MM.1S (cell line): ENCODE data around the gene ENOX2.

ENCODE experiments used
- DNase-seq: peaks from one replicate; pipeline ENCODE4 v3.0.0-alpha.2; 2015
- H2AFZ ChIP-seq: fragments of 300-600 bp; sonication (generic); 2 replicates; pipeline ENCODE4 v1.6.0; 2016; ENCODE audit warnings: antibody characterized with exemption, low read length
- H3F3A ChIP-seq: fragments of 300-600 bp; sonication (generic); 2 replicates; pipeline ENCODE4 v1.6.1; 2016; ENCODE audit warnings: mild to moderate bottlenecking, antibody characterized with exemption, low read length, moderate library complexity, mixed read lengths; ENCODE audit not compliant: insufficient read depth
- H3K27ac ChIP-seq: fragments of 300-600 bp; sonication (generic); 2 replicates; pipeline ENCODE4 v1.5.1; 2016; ENCODE audit warnings: mild to moderate bottlenecking, low read length
- H3K27me3 ChIP-seq: fragments of 300-600 bp; sonication (generic); replicated peaks from 2 replicates; pipeline ENCODE4 v1.6.0; 2016; ENCODE audit warnings: low read length; ENCODE audit not compliant: insufficient read depth
- H3K36me3 ChIP-seq: fragments of 300-600 bp; sonication (generic); replicated peaks from 2 replicates; pipeline ENCODE4 v1.6.1; 2016; ENCODE audit warnings: mild to moderate bottlenecking, low read length, mixed read lengths; ENCODE audit not compliant: insufficient read depth
- H3K4me1 ChIP-seq: fragments of 300-600 bp; sonication (generic); 2 replicates; pipeline ENCODE4 v1.6.1; 2016; ENCODE audit warnings: low read length, mixed read lengths
- H3K4me2 ChIP-seq: fragments of 300-600 bp; sonication (generic); 2 replicates; pipeline ENCODE4 v1.6.0; 2016; ENCODE audit warnings: low read depth, low read length
- H3K4me3 ChIP-seq: fragments of 300-600 bp; sonication (generic); 2 replicates; pipeline ENCODE4 v1.5.1; 2016; ENCODE audit warnings: low read length, mixed read lengths
- H3K79me2 ChIP-seq: fragments of 300-600 bp; sonication (generic); 2 replicates; pipeline ENCODE4 v1.6.1; 2016; ENCODE audit warnings: mixed run types, low read length, mixed read lengths
- H3K9ac ChIP-seq: fragments of 300-600 bp; sonication (generic); 2 replicates; pipeline ENCODE4 v1.6.1; 2016; ENCODE audit warnings: low read length, mixed read lengths
- H3K9me2 ChIP-seq: fragments of 300-600 bp; sonication (generic); replicated peaks from 2 replicates; pipeline ENCODE4 v1.6.1; 2016; ENCODE audit warnings: mild to moderate bottlenecking, low read length, mixed read lengths; ENCODE audit not compliant: insufficient read depth
- H3K9me3 ChIP-seq: fragments of 300-600 bp; sonication (generic); replicated peaks from 2 replicates; pipeline ENCODE4 v1.6.1; 2016; ENCODE audit warnings: mild to moderate bottlenecking, low read length, mixed read lengths; ENCODE audit not compliant: insufficient read depth
- H4K20me1 ChIP-seq: fragments of 300-600 bp; sonication (generic); 2 replicates; pipeline ENCODE4 v1.6.1; 2016; ENCODE audit warnings: mild to moderate bottlenecking, low read length, moderate library complexity, mixed read lengths; ENCODE audit not compliant: insufficient read depth
- EZH2 ChIP-seq: fragments of 300-600 bp; sonication (generic); optimal IDR thresholded peaks from 2 replicates; pipeline ENCODE3; 2017; ENCODE audit warnings: low read depth, mild to moderate bottlenecking, antibody characterized with exemption, low read length, mixed read lengths
- EZH2phosphoT487 ChIP-seq: fragments of 300-600 bp; sonication (generic); IDR thresholded peaks from 2 replicates; pipeline ENCODE4 v1.6.1; 2018; ENCODE audit warnings: antibody characterized with exemption, low read length
- TF ChIP-seq, protein P1 (sequence below): fragments of 300-600 bp; sonication (generic); IDR thresholded peaks from 2 replicates; pipeline ENCODE4 v1.5.1; 2016; ENCODE audit warnings: antibody characterized with exemption, low read length, mixed read lengths

Gene ENOX2

GRCh38 chrX:130626521-130626920, 276.5 kb downstream of the ENOX2 start:
- no peaks in the 10 kb centered on the region for H4K20me1 ChIP-seq
- no peak overlapping the region for H3K27ac ChIP-seq
- H3K27me3 ChIP-seq = no peaks in the 10 kb centered on the region
- no peaks in the 10 kb centered on the region for H3F3A ChIP-seq
- TF ChIP-seq, protein P1, sequence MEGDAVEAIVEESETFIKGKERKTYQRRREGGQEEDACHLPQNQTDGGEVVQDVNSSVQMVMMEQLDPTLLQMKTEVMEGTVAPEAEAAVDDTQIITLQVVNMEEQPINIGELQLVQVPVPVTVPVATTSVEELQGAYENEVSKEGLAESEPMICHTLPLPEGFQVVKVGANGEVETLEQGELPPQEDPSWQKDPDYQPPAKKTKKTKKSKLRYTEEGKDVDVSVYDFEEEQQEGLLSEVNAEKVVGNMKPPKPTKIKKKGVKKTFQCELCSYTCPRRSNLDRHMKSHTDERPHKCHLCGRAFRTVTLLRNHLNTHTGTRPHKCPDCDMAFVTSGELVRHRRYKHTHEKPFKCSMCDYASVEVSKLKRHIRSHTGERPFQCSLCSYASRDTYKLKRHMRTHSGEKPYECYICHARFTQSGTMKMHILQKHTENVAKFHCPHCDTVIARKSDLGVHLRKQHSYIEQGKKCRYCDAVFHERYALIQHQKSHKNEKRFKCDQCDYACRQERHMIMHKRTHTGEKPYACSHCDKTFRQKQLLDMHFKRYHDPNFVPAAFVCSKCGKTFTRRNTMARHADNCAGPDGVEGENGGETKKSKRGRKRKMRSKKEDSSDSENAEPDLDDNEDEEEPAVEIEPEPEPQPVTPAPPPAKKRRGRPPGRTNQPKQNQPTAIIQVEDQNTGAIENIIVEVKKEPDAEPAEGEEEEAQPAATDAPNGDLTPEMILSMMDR = no peak
- no peak overlapping the region for H2AFZ ChIP-seq
- H3K4me2 ChIP-seq = no peak overlapping the region
- no peak for DNase-seq
- H3K9me2 ChIP-seq = no peaks in the 10 kb centered on the region
- H3K4me1 ChIP-seq = no peaks in the 10 kb centered on the region
- H3K4me3 ChIP-seq = no peak overlapping the region
- H3K9ac ChIP-seq = no peak overlapping the region
- H3K9me3 ChIP-seq = no peaks in the 10 kb centered on the region
- H3K36me3 ChIP-seq = no peaks in the 10 kb centered on the region
- H3K79me2 ChIP-seq = no peaks in the 10 kb centered on the region

GRCh38 chrX:130625386-130625785, 277.6 kb downstream of the ENOX2 start:
- Histone ChIP-seq H3K9ac (no peak overlapping the region), H3K27me3 (no peaks in the 10 kb centered on the region), H3K9me3 (no peaks in the 10 kb centered on the region), H3K27ac (no peak overlapping the region), H3K4me3 (no peak overlapping the region), H3K9me2 (no peaks in the 10 kb centered on the region), H3F3A (no peaks in the 10 kb centered on the region), H3K79me2 (no peaks in the 10 kb centered on the region), H3K36me3 (no peaks in the 10 kb centered on the region), H2AFZ (no peak overlapping the region), H3K4me2 (no peak overlapping the region), H3K4me1 (no peaks in the 10 kb centered on the region), H4K20me1 (no peaks in the 10 kb centered on the region)
- DNase-seq = no peak
- no peak for TF ChIP-seq EZH2phosphoT487
- TF ChIP-seq EZH2 = no peak

- Histone ChIP-seq H3K9me3 (no peaks in the 10 kb centered on the region), H4K20me1 (no peaks in the 10 kb centered on the region), H2AFZ (no peak overlapping the region), H3K79me2 (no peaks in the 10 kb centered on the region), H3K4me1 (no peaks in the 10 kb centered on the region), H3K36me3 (no peaks in the 10 kb centered on the region), H3F3A (no peaks in the 10 kb centered on the region), H3K9me2 (no peaks in the 10 kb centered on the region), H3K9ac (no peak overlapping the region), H3K27ac (no peak overlapping the region), H3K27me3 (no peaks in the 10 kb centered on the region), H3K4me2 (no peak overlapping the region), H3K4me3 (no peak overlapping the region)
- TF ChIP-seq, protein P1 = no peak
- TF ChIP-seq EZH2 (no peak), EZH2phosphoT487 (no peak)
- no peak for DNase-seq
Observed at GRCh38 chrX:130623518-130623917, 279.5 kb downstream of the ENOX2 start.

- Histone ChIP-seq H3K27me3 (no peaks in the 10 kb centered on the region), H2AFZ (no peak overlapping the region), H3K9ac (no peak overlapping the region), H3K27ac (no peak overlapping the region), H3K9me3 (no peaks in the 10 kb centered on the region), H3K9me2 (no peaks in the 10 kb centered on the region), H3K4me1 (no peaks in the 10 kb centered on the region), H3K4me2 (no peak overlapping the region), H3K4me3 (no peak overlapping the region), H3K36me3 (no peaks in the 10 kb centered on the region), H3K79me2 (no peaks in the 10 kb centered on the region), H3F3A (no peaks in the 10 kb centered on the region), H4K20me1 (no peaks in the 10 kb centered on the region)
- DNase-seq = no peak
- no peak for TF ChIP-seq EZH2phosphoT487
- TF ChIP-seq, protein P1 = no peak
- no peak for TF ChIP-seq EZH2
Observed at GRCh38 chrX:130615941-130616340, 287.1 kb downstream of the ENOX2 start.
